BLaER1 (cell line): ENCODE data around the gene PRSS3.
"Not testable (repeated sequence)": the region's sequence is repeated elsewhere in the genome, so short reads cannot be mapped to it uniquely, and the experiment has no call there.

Source experiments
- H3K27ac ChIP-seq: shearing (Covaris generic); formaldehyde crosslinking; 2 replicates; pipeline ENCODE4 v1.8.1; 2022
- H3K27me3 ChIP-seq: shearing (Covaris generic); formaldehyde crosslinking; 2 replicates; pipeline ENCODE4 v1.8.1; 2022
- H3K36me3 ChIP-seq: shearing (Covaris generic); formaldehyde crosslinking; 2 replicates; pipeline ENCODE4 v1.8.1; 2022
- H3K4me1 ChIP-seq: shearing (Covaris generic); formaldehyde crosslinking; 2 replicates; pipeline ENCODE4 v1.8.1; 2022
- H3K4me2 ChIP-seq: shearing (Covaris generic); formaldehyde crosslinking; 2 replicates; pipeline ENCODE4 v1.8.1; 2022
- H3K4me3 ChIP-seq: shearing (Covaris generic); formaldehyde crosslinking; 2 replicates; pipeline ENCODE4 v1.8.1; 2022
- H3K9ac ChIP-seq: shearing (Covaris generic); formaldehyde crosslinking; 2 replicates; pipeline ENCODE4 v1.8.1; 2022
- H3K9me3 ChIP-seq: shearing (Covaris generic); formaldehyde crosslinking; 2 replicates; pipeline ENCODE4 v1.8.1; 2022
- H4K20me1 ChIP-seq: shearing (Covaris generic); formaldehyde crosslinking; 2 replicates; pipeline ENCODE4 v1.8.1; 2022
- Cebpa-rat ChIP-seq: shearing (Covaris generic); IDR thresholded peaks from 2 replicates; pipeline ENCODE4 v1.8.1; 2022

The PRSS3 gene

GRCh38 chr9:33786681-33787080 is 8.7 kb upstream of the PRSS3 start:
- Histone ChIP-seq H3K4me2 (peak overlapping the region; percentile 64), H3K9ac (no peak overlapping the region), H3K9me3 (no peaks in the 10 kb centered on the region), H3K27me3 (0 out of 2 replicates have a peak, but pooled peaks cover 4% of the 10 kb centered on the region), H3K36me3 (no peaks in the 10 kb centered on the region), H3K4me3 (no peak overlapping the region), H3K27ac (no peak overlapping the region), H4K20me1 (no peaks in the 10 kb centered on the region), H3K4me1 (peaks cover 23% of the 10 kb centered on the region)
- no peak for TF ChIP-seq Cebpa-rat

GRCh38 chr9:33787839-33788238 is 7.5 kb upstream of the PRSS3 start:
- no peak for TF ChIP-seq Cebpa-rat
- H3K4me1 ChIP-seq, result peaks cover 23% of the 10 kb centered on the region
- H3K9me3 ChIP-seq, result no peaks in the 10 kb centered on the region
- H3K36me3 ChIP-seq, result no peaks in the 10 kb centered on the region
- 0 out of 2 replicates have a peak, but pooled peaks cover 4% of the 10 kb centered on the region for H3K27me3 ChIP-seq
- no peak overlapping the region for H3K27ac ChIP-seq
- H4K20me1 ChIP-seq, result no peaks in the 10 kb centered on the region
- no peak overlapping the region for H3K9ac ChIP-seq
- H3K4me2 ChIP-seq, result no peak overlapping the region
- no peak overlapping the region for H3K4me3 ChIP-seq

GRCh38 chr9:33789429-33789828 is 5.9 kb upstream of the PRSS3 start:
- H3K9me3 ChIP-seq, result not testable (repeated sequence)

GRCh38 chr9:33791117-33791516 is 4.2 kb upstream of the PRSS3 start:
- no peak overlapping the region for H3K4me2 ChIP-seq

More at GRCh38 chr9:33789429-33789828, 5.9 kb upstream of the PRSS3 start:
- H3K27ac ChIP-seq, H3K4me2 ChIP-seq, H3K27me3 ChIP-seq, H4K20me1 ChIP-seq, H3K36me3 ChIP-seq, H3K9ac ChIP-seq, H3K4me3 ChIP-seq: not testable (repeated sequence)
- H3K4me1 ChIP-seq, result peaks cover 22% of the 10 kb centered on the region

GRCh38 chr9:33793496-33793895 is 1.9 kb upstream of the PRSS3 start:
- H3K4me3 ChIP-seq, H3K9me3 ChIP-seq, H3K9ac ChIP-seq, H3K4me1 ChIP-seq, H3K27me3 ChIP-seq, H3K27ac ChIP-seq, H3K4me2 ChIP-seq, H3K36me3 ChIP-seq, H4K20me1 ChIP-seq: not testable (repeated sequence)

More at GRCh38 chr9:33791117-33791516, 4.2 kb upstream of the PRSS3 start:
- H3K4me3 ChIP-seq, result no peak overlapping the region
- peaks cover 7% of the 10 kb centered on the region for H3K4me1 ChIP-seq
- no peak for TF ChIP-seq Cebpa-rat
- H3K9me3 ChIP-seq, result no peaks in the 10 kb centered on the region
- 0 out of 2 replicates have a peak, but pooled peaks cover 4% of the 10 kb centered on the region for H3K27me3 ChIP-seq
- H4K20me1 ChIP-seq, result no peaks in the 10 kb centered on the region
- H3K36me3 ChIP-seq, result no peaks in the 10 kb centered on the region
- H3K27ac ChIP-seq, result no peak overlapping the region
- H3K9ac ChIP-seq, result no peak overlapping the region

GRCh38 chr9:33794560-33794959 is 801 bp upstream of the PRSS3 start:
- H3K9me3 ChIP-seq, result no peaks in the 10 kb centered on the region
- no peaks in the 10 kb centered on the region for H3K4me1 ChIP-seq
- H3K9ac ChIP-seq, result no peak overlapping the region
- no peaks in the 10 kb centered on the region for H4K20me1 ChIP-seq
- no peak for TF ChIP-seq Cebpa-rat
- no peaks in the 10 kb centered on the region; the same call in 1 of the 2 replicates for H3K27me3 ChIP-seq
- H3K4me2 ChIP-seq, result no peak overlapping the region
- H3K27ac ChIP-seq, result no peak overlapping the region
- no peaks in the 10 kb centered on the region for H3K36me3 ChIP-seq
- H3K4me3 ChIP-seq, result no peak overlapping the region

GRCh38 chr9:33795819-33796218 is 458 bp downstream of the PRSS3 start:
- H3K4me2 ChIP-seq, result no peak overlapping the region
- no peaks in the 10 kb centered on the region for H4K20me1 ChIP-seq
- no peak overlapping the region for H3K27ac ChIP-seq
- no peaks in the 10 kb centered on the region; the same call in 1 of the 2 replicates for H3K27me3 ChIP-seq
- H3K4me3 ChIP-seq, result no peak overlapping the region
- H3K9ac ChIP-seq, result no peak overlapping the region
- H3K9me3 ChIP-seq, result no peaks in the 10 kb centered on the region
- no peak for TF ChIP-seq Cebpa-rat
- no peaks in the 10 kb centered on the region for H3K4me1 ChIP-seq
- H3K36me3 ChIP-seq, result no peaks in the 10 kb centered on the region

GRCh38 chr9:33796679-33797078 is 1.3 kb downstream of the PRSS3 start:
- H3K9ac ChIP-seq, H3K4me1 ChIP-seq, H3K27me3 ChIP-seq, H3K36me3 ChIP-seq, H4K20me1 ChIP-seq, H3K4me2 ChIP-seq, H3K27ac ChIP-seq, H3K9me3 ChIP-seq, H3K4me3 ChIP-seq: not testable (repeated sequence)

GRCh38 chr9:33797837-33798236 is 2.5 kb downstream of the PRSS3 start:
- no peak overlapping the region for H3K9ac ChIP-seq
- TF ChIP-seq Cebpa-rat, result no peak
- H3K4me3 ChIP-seq, result no peak overlapping the region
- no peaks in the 10 kb centered on the region; the same call in 1 of the 2 replicates for H3K27me3 ChIP-seq
- H3K36me3 ChIP-seq, result no peaks in the 10 kb centered on the region
- no peak overlapping the region for H3K27ac ChIP-seq
- no peaks in the 10 kb centered on the region for H4K20me1 ChIP-seq
- H3K4me1 ChIP-seq, result no peaks in the 10 kb centered on the region
- no peaks in the 10 kb centered on the region for H3K9me3 ChIP-seq
- no peak overlapping the region for H3K4me2 ChIP-seq

GRCh38 chr9:33798545-33798944 is 3.2 kb downstream of the PRSS3 start:
- Histone ChIP-seq H3K27me3 (no peaks in the 10 kb centered on the region; the same call in 1 of the 2 replicates), H3K4me3 (no peak overlapping the region), H3K27ac (no peak overlapping the region), H3K4me1 (no peaks in the 10 kb centered on the region), H4K20me1 (no peaks in the 10 kb centered on the region), H3K36me3 (no peaks in the 10 kb centered on the region), H3K9ac (no peak overlapping the region), H3K4me2 (no peak overlapping the region), H3K9me3 (no peaks in the 10 kb centered on the region)
- TF ChIP-seq Cebpa-rat, result no peak

GRCh38 chr9:33799928-33800704 is 4.8 kb downstream of the PRSS3 start:
- Histone ChIP-seq H3K36me3 (no peaks in the 10 kb centered on the region), H3K9ac (no peak overlapping the region), H3K4me2 (no peak overlapping the region), H3K9me3 (no peaks in the 10 kb centered on the region), H3K4me3 (no peak overlapping the region), H3K4me1 (no peaks in the 10 kb centered on the region), H3K27me3 (no peaks in the 10 kb centered on the region; the same call in 1 of the 2 replicates), H3K27ac (no peak overlapping the region), H4K20me1 (no peaks in the 10 kb centered on the region)
- no peak for TF ChIP-seq Cebpa-rat
